Lower lobe of right lung (tissue), 2 donors: ENCODE data around the gene DENND10. TPM values are rescaled to one million over a fixed set of nuclear protein-coding genes. Genes with fewer than 3 reads are reported as not detected.

Source experiments
- ATAC-seq, 2 donors: fragments of 200-7000 bp; cut with Tn5 transposase; one replicate each; pipeline ENCODE4 v1.9.1; 2020 to 2022; ENCODE audit warnings: mild to moderate bottlenecking in 2 of 2, moderate library complexity in 2 of 2
- DNase-seq: peaks from one replicate; pipeline ENCODE4 v3.0.0-alpha.2; 2020
- H3K27ac ChIP-seq: fragments of 200-600 bp; one replicate; pipeline ENCODE4 v1.8.0; 2022
- H3K27me3 ChIP-seq: fragments of 200-600 bp; one replicate; pipeline ENCODE4 v1.8.0; 2022; ENCODE audit warnings: low read depth
- H3K36me3 ChIP-seq: fragments of 200-600 bp; one replicate; pipeline ENCODE4 v1.8.0; 2022; ENCODE audit warnings: mild to moderate bottlenecking
- H3K4me1 ChIP-seq: fragments of 200-600 bp; one replicate; pipeline ENCODE4 v1.8.0; 2022
- H3K4me3 ChIP-seq: fragments of 200-600 bp; one replicate; pipeline ENCODE4 v1.8.0; 2022; ENCODE audit warnings: mild to moderate bottlenecking
- H3K9me3 ChIP-seq: fragments of 200-600 bp; one replicate; pipeline ENCODE4 v1.8.0; 2022
- CTCF ChIP-seq: fragments of 200-600 bp; IDR thresholded peaks from one replicate; pipeline ENCODE4 v1.8.0; 2022; ENCODE audit warnings: antibody characterized with exemption, mild to moderate bottlenecking
- intact Hi-C: fragments of 100-400 bp; cut with DNase I; formaldehyde crosslinking; loops from one replicate; pipeline ENCODE4 v1.11.0; 2022
- long read RNA-seq: library from polyadenylated mRNA; unstranded; transcript quantifications from one replicate; pipeline ENCODE4 v2.0.0, GENCODE V29; 2021
- total RNA-seq: library from RNA; stranded (reverse); fragmentation: NEBNext Ultra II Directional; extraction: Animal tissue kit (Norgen Biotek cat#: 25700); gene quantifications from one replicate; pipeline ENCODE4 v1.2.1, GENCODE V29; 2021
- donor health status: DM: no; HTN: yes; CAD: no; lungs with severe emphysema.

Gene DENND10, protein sequence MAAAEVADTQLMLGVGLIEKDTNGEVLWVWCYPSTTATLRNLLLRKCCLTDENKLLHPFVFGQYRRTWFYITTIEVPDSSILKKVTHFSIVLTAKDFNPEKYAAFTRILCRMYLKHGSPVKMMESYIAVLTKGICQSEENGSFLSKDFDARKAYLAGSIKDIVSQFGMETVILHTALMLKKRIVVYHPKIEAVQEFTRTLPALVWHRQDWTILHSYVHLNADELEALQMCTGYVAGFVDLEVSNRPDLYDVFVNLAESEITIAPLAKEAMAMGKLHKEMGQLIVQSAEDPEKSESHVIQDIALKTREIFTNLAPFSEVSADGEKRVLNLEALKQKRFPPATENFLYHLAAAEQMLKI
- total RNA-seq, result 33.8 TPM
- long read RNA-seq, transcript FAM45A-201 (9 exons, 1,648 nt), result major isoform, 12 of 42 reads
- long read RNA-seq, partial matches to known transcripts, result 0 of 42 reads
- long read RNA-seq, other reads (novel, unspliced or antisense), result 30 of 42 reads

- no peaks in the 10 kb centered on the region for H3K9me3 ChIP-seq
- TF ChIP-seq CTCF, result peak; percentile 7
- ATAC-seq, result peak; percentile 97
- H3K4me1 ChIP-seq, result peaks cover 8% of the 10 kb centered on the region
- H3K36me3 ChIP-seq, result peaks cover 14% of the 10 kb centered on the region
- no peaks in the 10 kb centered on the region for H3K27me3 ChIP-seq
- H3K27ac ChIP-seq, result peak within 1 kb of the TSS; percentile 67
- peak; percentile 87 for DNase-seq
- intact Hi-C loops, result no loop called here
- peak within 1 kb of the TSS; percentile 75 for H3K4me3 ChIP-seq
Measured at GRCh38 chr10:119103903-119104653, at the start of gene DENND10. Gene DENND10 (plus strand): TSS chr10:119104113. CDS start chr10:119104143, 30 bp downstream.

GRCh38 chr10:119055472-119055871, 48.4 kb upstream of the DENND10 start:
- Histone ChIP-seq H3K36me3 (peaks cover 99% of the 10 kb centered on the region), H3K27ac (no peak overlapping the region), H3K9me3 (no peaks in the 10 kb centered on the region), H3K27me3 (no peaks in the 10 kb centered on the region), H3K4me1 (no peaks in the 10 kb centered on the region), H3K4me3 (no peak overlapping the region)
- no peak for TF ChIP-seq CTCF
- DNase-seq, result no peak
- no peak for ATAC-seq
- intact Hi-C loops, result no loop called here

DNA sequence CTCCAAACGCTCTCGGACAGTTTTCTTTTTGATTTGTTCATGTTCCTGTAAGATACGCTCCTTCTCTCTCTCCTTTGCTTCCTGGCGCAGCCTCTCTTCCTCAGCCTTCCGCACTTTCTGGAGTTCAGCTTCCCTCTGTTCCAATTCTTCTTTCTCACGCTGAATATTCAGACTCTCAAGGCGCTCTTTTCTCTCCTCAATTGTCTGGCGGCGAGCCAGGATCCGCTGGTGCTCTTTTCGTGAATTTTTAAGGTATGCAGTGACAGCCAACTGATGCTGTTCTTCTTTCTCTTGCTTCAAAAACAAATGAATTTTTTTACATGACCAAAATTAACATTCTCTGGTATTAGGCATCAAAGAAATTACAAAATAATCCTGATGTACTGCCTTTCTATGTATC, 45.9 kb upstream of the DENND10 start:
- peaks cover 99% of the 10 kb centered on the region for H3K36me3 ChIP-seq
- TF ChIP-seq CTCF, result no peak
- H3K4me1 ChIP-seq, result no peaks in the 10 kb centered on the region
- intact Hi-C loops, result no loop called here
- H3K9me3 ChIP-seq, result no peaks in the 10 kb centered on the region
- ATAC-seq (no peak), DNase-seq (no peak)
- H3K4me3 ChIP-seq, result no peak overlapping the region
- H3K27me3 ChIP-seq, result no peaks in the 10 kb centered on the region
- H3K27ac ChIP-seq, result no peak overlapping the region

- ATAC-seq, result no peak
- no peak for TF ChIP-seq CTCF
- H3K4me1 ChIP-seq, result no peaks in the 10 kb centered on the region
- H3K27me3 ChIP-seq, result no peaks in the 10 kb centered on the region
- peaks cover 99% of the 10 kb centered on the region for H3K36me3 ChIP-seq
- intact Hi-C loops, result no loop called here
- DNase-seq, result no peak
- no peak overlapping the region for H3K4me3 ChIP-seq
- H3K9me3 ChIP-seq, result no peaks in the 10 kb centered on the region
- H3K27ac ChIP-seq, result no peak overlapping the region
Measured at GRCh38 chr10:119059557-119059956, 44.4 kb upstream of the DENND10 start.

DNA sequence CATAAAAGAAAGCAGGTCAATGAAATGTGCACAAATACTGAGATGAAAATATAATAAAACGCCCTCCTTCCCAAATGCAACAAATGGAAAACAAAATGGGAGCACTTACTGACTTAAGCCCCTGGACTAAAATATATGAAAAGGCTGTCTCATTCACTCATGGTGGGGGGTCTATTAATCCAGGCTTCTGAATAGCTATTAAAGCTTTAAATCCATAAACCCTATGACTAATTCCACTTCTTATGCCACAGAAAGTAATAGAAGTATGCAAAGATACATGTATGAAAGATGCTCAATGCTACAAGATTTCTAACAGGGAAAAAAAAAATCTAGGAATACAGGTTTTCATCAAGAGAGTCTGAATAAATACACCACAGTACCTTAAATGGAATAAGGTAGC, 43.8 kb upstream of the DENND10 start:
- Histone ChIP-seq H3K4me1 (no peaks in the 10 kb centered on the region), H3K9me3 (no peaks in the 10 kb centered on the region), H3K4me3 (no peak overlapping the region), H3K27ac (no peak overlapping the region), H3K36me3 (peaks cover 99% of the 10 kb centered on the region), H3K27me3 (no peaks in the 10 kb centered on the region)
- TF ChIP-seq CTCF, result no peak
- ATAC-seq (no peak), DNase-seq (no peak)
- intact Hi-C loops, result no loop called here
